Muscle layer of colon (tissue), 2 donors: ENCODE data around the gene TRAF3IP1.

ENCODE experiments used
- H3K27ac ChIP-seq: one replicate; pipeline ENCODE4 v1.7.0; 2013; ENCODE audit warnings: low read depth, mild to moderate bottlenecking, low read length, moderate library complexity
- H3K27me3 ChIP-seq, 2 donors: one replicate each; pipeline ENCODE4 v1.7.0; 2013; ENCODE audit warnings: low read length in 2 of 2, mild to moderate bottlenecking in 2 of 2; ENCODE audit not compliant: insufficient read depth in 2 of 2, control insufficient read depth in 1 of 2
- H3K36me3 ChIP-seq: one replicate; pipeline ENCODE4 v1.7.0; 2013; ENCODE audit warnings: mild to moderate bottlenecking, low read length; ENCODE audit not compliant: insufficient read depth
- H3K4me1 ChIP-seq: one replicate; pipeline ENCODE4 v1.7.0; 2013; ENCODE audit warnings: mild to moderate bottlenecking, low read length; ENCODE audit not compliant: insufficient read depth
- H3K4me3 ChIP-seq, 2 donors: one replicate each; pipeline ENCODE4 v1.7.0; 2013; ENCODE audit warnings: low read length in 2 of 2, low read depth in 1 of 2, mild to moderate bottlenecking in 1 of 2, moderate library complexity in 1 of 2
- H3K9ac ChIP-seq: one replicate; pipeline ENCODE4 v1.7.0; 2013; ENCODE audit warnings: low read length
- H3K9me3 ChIP-seq: one replicate; pipeline ENCODE4 v1.7.0; 2013; ENCODE audit warnings: mild to moderate bottlenecking, low read length
- donor health status: abdominal sarcoma.
- donor health status: Adenocarcinoma of cecum.

Gene TRAF3IP1

GRCh38 chr2:238426568-238427434 lies 106.5 kb downstream of the TRAF3IP1 start, which contains the start of gene ASB1:
ASB1 (plus strand) TSS chr2:238426927; CDS start chr2:238427071, 144 bp downstream.
- Histone ChIP-seq H3K4me3 (peak within 1 kb of the TSS; percentile 85 to 87), H3K4me1 (peaks cover 24% of the 10 kb centered on the region), H3K27ac (peak within 1 kb of the TSS; percentile 92), H3K9me3 (no peaks in the 10 kb centered on the region), H3K36me3 (no peaks in the 10 kb centered on the region), H3K9ac (peak within 1 kb of the TSS; percentile 80), H3K27me3 (no peaks in the 10 kb centered on the region)

- Histone ChIP-seq H3K9ac (peak overlapping the region; percentile 80), H3K9me3 (no peaks in the 10 kb centered on the region), H3K27me3 (no peaks in the 10 kb centered on the region), H3K4me3 (peak overlapping the region; percentile 85 to 87), H3K36me3 (no peaks in the 10 kb centered on the region), H3K4me1 (peaks cover 24% of the 10 kb centered on the region), H3K27ac (peak overlapping the region; percentile 92)
Measured at GRCh38 chr2:238427435-238428162, 107.3 kb downstream of the TRAF3IP1 start.

- Histone ChIP-seq H3K27ac (no peak overlapping the region), H3K9ac (no peak overlapping the region), H3K9me3 (no peaks in the 10 kb centered on the region), H3K4me1 (peaks cover 24% of the 10 kb centered on the region), H3K27me3 (no peaks in the 10 kb centered on the region), H3K36me3 (peaks cover 8% of the 10 kb centered on the region), H3K4me3 (no peak overlapping the region)
Measured at GRCh38 chr2:238428866-238429265, 108.5 kb downstream of the TRAF3IP1 start.

GRCh38 chr2:238430781-238431180 lies 110.5 kb downstream of the TRAF3IP1 start:
- Histone ChIP-seq H3K9me3 (no peaks in the 10 kb centered on the region), H3K27ac (no peak overlapping the region), H3K4me3 (no peak overlapping the region), H3K9ac (no peak overlapping the region), H3K36me3 (peaks cover 20% of the 10 kb centered on the region), H3K4me1 (peaks cover 20% of the 10 kb centered on the region), H3K27me3 (no peaks in the 10 kb centered on the region)

- Histone ChIP-seq H3K36me3 (peaks cover 26% of the 10 kb centered on the region), H3K27me3 (no peaks in the 10 kb centered on the region), H3K9me3 (no peaks in the 10 kb centered on the region), H3K27ac (no peak overlapping the region), H3K9ac (no peak overlapping the region), H3K4me3 (no peak overlapping the region), H3K4me1 (peaks cover 16% of the 10 kb centered on the region)
Measured at GRCh38 chr2:238431456-238431855, 111.1 kb downstream of the TRAF3IP1 start.

GRCh38 chr2:238433300-238433915 lies 113.1 kb downstream of the TRAF3IP1 start:
- Histone ChIP-seq H3K27ac (no peak overlapping the region), H3K9ac (no peak overlapping the region), H3K27me3 (no peaks in the 10 kb centered on the region), H3K36me3 (peaks cover 30% of the 10 kb centered on the region), H3K4me3 (no peak overlapping the region), H3K9me3 (no peaks in the 10 kb centered on the region), H3K4me1 (peaks cover 6% of the 10 kb centered on the region)

DNA sequence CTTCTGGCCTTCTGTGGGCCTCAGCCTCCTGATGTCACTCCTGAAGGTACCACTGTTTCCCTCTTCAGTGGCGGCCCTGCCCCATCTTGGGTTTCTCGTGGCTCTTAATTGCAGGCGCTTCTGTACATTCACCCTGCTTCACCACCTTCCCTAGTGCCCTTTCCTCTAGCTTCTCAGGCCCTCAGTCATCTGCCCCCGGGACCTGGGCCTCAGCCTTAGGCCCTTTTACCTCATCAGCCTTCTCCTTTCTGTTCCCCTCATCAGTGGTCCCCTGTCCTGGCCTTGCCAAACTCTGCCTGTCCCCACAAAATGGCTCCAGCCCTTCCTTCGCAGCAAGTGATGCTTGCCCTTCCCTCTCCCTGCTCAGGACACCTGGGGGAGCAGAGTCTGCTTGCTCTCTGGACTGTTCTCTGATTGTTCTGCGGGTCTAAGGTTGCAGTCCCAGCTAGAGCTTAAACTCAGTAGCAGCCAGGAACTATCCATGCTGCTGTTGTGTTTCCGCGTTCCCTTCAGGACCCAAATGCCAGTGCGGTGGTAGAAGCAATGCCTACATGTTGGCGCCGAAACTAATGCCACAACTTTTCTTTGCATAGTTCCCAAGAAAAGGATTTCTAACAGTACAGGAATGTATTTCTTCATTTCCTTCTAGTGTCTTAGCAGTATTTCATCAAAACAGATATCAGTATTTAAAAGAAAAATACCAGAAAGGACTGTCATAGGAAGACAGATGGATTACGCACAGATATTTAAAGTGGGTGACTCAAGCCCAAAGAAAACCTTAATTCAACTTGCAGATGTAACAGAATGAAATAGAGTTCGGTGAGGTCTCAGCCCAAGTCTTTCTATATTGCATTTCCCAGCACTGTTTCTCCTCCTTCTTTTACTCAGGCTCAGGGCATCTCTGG lies 113.9 kb downstream of the TRAF3IP1 start:
- H3K4me1 ChIP-seq, result no peaks in the 10 kb centered on the region
- peaks cover 30% of the 10 kb centered on the region for H3K36me3 ChIP-seq
- no peak overlapping the region for H3K27ac ChIP-seq
- no peaks in the 10 kb centered on the region for H3K27me3 ChIP-seq
- no peaks in the 10 kb centered on the region for H3K9me3 ChIP-seq
- no peak overlapping the region for H3K4me3 ChIP-seq
- no peak overlapping the region for H3K9ac ChIP-seq

DNA sequence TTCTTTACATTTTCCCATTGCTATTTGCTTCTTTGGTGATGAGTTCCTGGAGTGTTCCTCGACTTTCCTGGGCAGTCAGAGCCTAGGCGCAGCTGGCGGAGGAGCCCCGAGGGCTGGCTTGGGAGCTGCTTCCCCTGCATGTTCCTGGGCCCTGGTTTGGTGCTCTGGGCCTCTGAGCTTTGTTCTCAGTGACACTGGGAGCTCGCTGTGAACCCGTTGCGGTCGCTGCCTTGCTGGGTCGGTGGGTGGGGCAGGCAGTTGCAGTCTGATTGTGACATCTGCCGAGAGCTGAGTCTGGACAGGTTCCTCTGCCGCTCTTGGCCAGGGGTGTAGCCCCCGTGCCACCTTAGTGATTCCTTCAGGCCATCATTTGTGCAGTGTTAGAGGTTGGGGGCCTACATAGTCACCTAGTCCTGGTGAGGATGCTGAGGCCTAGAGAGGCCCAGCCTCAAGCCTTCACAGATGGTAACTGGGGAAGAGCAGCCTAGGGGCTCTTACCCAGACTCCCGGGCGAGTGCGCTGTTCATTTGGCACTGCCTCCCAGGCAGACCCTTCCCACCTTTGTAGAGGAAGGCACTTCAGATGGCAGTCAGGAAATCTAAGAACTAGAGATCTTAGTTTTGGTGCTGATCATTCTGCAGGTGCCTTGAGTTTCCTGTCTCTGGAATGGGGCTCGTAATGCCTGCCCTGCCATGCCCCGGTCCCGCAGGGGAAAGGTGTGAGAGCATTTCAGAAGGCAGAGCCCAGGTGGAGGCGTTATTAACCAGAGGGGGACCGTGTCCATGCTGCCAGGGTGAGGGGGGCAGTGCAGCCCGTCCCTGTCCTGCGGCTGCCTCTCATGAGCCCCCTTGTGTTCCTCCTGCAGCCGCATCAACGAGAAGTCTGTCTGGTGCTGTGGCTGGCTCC lies 114.8 kb downstream of the TRAF3IP1 start:
- H3K36me3 ChIP-seq, result peaks cover 30% of the 10 kb centered on the region
- no peak overlapping the region for H3K4me3 ChIP-seq
- H3K9me3 ChIP-seq, result no peaks in the 10 kb centered on the region
- no peak overlapping the region for H3K27ac ChIP-seq
- H3K27me3 ChIP-seq, result no peaks in the 10 kb centered on the region
- H3K9ac ChIP-seq, result no peak overlapping the region
- H3K4me1 ChIP-seq, result no peaks in the 10 kb centered on the region

DNA sequence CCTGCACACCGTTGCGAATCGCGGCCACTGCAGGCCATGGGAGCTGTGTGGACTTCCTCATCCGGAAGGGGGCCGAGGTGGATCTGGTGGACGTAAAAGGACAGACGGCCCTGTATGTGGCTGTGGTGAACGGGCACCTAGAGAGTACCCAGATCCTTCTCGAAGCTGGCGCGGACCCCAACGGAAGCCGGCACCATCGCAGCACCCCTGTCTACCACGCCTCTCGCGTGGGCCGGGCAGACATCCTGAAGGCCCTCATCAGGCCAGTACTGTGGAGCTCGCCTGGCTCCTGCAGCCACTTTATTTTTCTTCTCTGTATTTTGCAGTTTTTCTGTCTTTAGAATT lies 115.4 kb downstream of the TRAF3IP1 start:
- H3K4me3 ChIP-seq, result no peak overlapping the region
- no peaks in the 10 kb centered on the region for H3K4me1 ChIP-seq
- no peak overlapping the region for H3K27ac ChIP-seq
- no peaks in the 10 kb centered on the region for H3K9me3 ChIP-seq
- H3K9ac ChIP-seq, result no peak overlapping the region
- peaks cover 30% of the 10 kb centered on the region for H3K36me3 ChIP-seq
- H3K27me3 ChIP-seq, result no peaks in the 10 kb centered on the region
